Fibroblast of lung (primary cell): ENCODE data around the gene ABAT. TPM values are rescaled to one million over a fixed set of nuclear protein-coding genes. Genes with fewer than 3 reads are reported as not detected.

Experiments
- DNase-seq, 2 donors: peaks; one replicate each; pipeline versions ENCODE4 v3.0.0 to v3.0.0-alpha.2; 2010; ENCODE audit warnings: low read depth in 2 of 2
- H2AFZ ChIP-seq: 2 replicates; pipeline ENCODE4 v1.5.1; 2012; ENCODE audit warnings: low read length, control low read depth, inconsistent platforms
- H3K27ac ChIP-seq: 2 replicates; pipeline ENCODE4 v1.5.1; 2011; ENCODE audit warnings: low read length, control low read depth; ENCODE audit not compliant: insufficient read depth
- H3K27me3 ChIP-seq: 2 replicates; pipeline ENCODE4 v1.5.1; 2011; ENCODE audit warnings: mild to moderate bottlenecking, low read length; ENCODE audit not compliant: control insufficient read depth, insufficient read depth
- H3K36me3 ChIP-seq: 2 replicates; pipeline ENCODE4 v1.5.1; 2011; ENCODE audit warnings: low read length; ENCODE audit not compliant: control insufficient read depth, insufficient read depth
- H3K4me1 ChIP-seq: 2 replicates; pipeline ENCODE4 v1.5.1; 2011; ENCODE audit warnings: low read length; ENCODE audit not compliant: control insufficient read depth, insufficient read depth; ENCODE audit errors: extremely low read depth
- H3K4me2 ChIP-seq: 2 replicates; pipeline ENCODE4 v1.5.1; 2011; ENCODE audit warnings: low read length, control low read depth; ENCODE audit not compliant: insufficient read depth; ENCODE audit errors: extremely low read depth
- H3K4me3 ChIP-seq, 4 experiments: fragments of 200-600 bp in 1 of 4; sonication (generic) in 1 of 4; replicated peaks in 1 of 4; 2 replicates each; pipeline ENCODE4 v1.5.1; 2011 to 2016; ENCODE audit warnings: low read length in 4 of 4, low read depth in 3 of 4, mild to moderate bottlenecking in 3 of 4, control low read depth in 2 of 4, inconsistent platforms in 1 of 4, mixed read lengths in 1 of 4; ENCODE audit not compliant: insufficient read depth in 1 of 4; ENCODE audit errors: control extremely low read depth in 1 of 4
- H3K79me2 ChIP-seq: 2 replicates; pipeline ENCODE4 v1.5.1; 2012; ENCODE audit warnings: mild to moderate bottlenecking, low read length, inconsistent platforms; ENCODE audit not compliant: control insufficient read depth, insufficient read depth
- H3K9ac ChIP-seq: 2 replicates; pipeline ENCODE4 v1.5.1; 2011; ENCODE audit warnings: mild to moderate bottlenecking, low read length, control low read depth; ENCODE audit not compliant: insufficient read depth
- H3K9me3 ChIP-seq: 2 replicates; pipeline ENCODE4 v1.5.1; 2012; ENCODE audit warnings: low read depth, low read length; ENCODE audit not compliant: control insufficient read depth, insufficient read depth
- H4K20me1 ChIP-seq: 2 replicates; pipeline ENCODE4 v1.5.1; 2011; ENCODE audit warnings: low read length; ENCODE audit not compliant: control insufficient read depth, insufficient read depth; ENCODE audit errors: extremely low read depth
- CTCF ChIP-seq, 2 donors: IDR thresholded peaks in 1 of 2; conservative IDR thresholded peaks in 1 of 2; 1 replicate in 1 of 2; 2 replicates in 1 of 2; pipeline ENCODE4 v1.5.1; 2011 to 2012; ENCODE audit warnings: low read length in 2 of 2, control low read depth in 1 of 2, inconsistent platforms in 1 of 2, low read depth in 1 of 2, mild to moderate bottlenecking in 1 of 2
- EZH2 ChIP-seq: IDR thresholded peaks from 2 replicates; pipeline ENCODE4 v1.5.1; 2012; ENCODE audit warnings: low read length, control low read depth, mild to moderate bottlenecking; ENCODE audit errors: missing control alignments
- polyA plus RNA-seq, 2 donors: library from polyadenylated mRNA; depleted of rRNA in 1 of 2; stranded (reverse) in 1 of 2; unstranded in 1 of 2; fragments of >200 nt; gene quantifications; 2 replicates each; pipeline ENCODE4 v1.2.1, GENCODE V29; 2011 to 2012; ENCODE audit warnings: missing spikeins in 1 of 2
- total RNA-seq: library from RNA; depleted of rRNA; stranded (reverse); fragments of >200 nt; gene quantifications from 2 replicates; pipeline ENCODE4 v1.2.1, GENCODE V29; 2014

Gene ABAT
- total and polyA plus RNA-seq, 2 donors (not counting 1 experiment from before 2014, with no cell fraction given): 1.8 TPM

- no peaks in the 10 kb centered on the region for H3K27me3 ChIP-seq
- H4K20me1 ChIP-seq: no peaks in the 10 kb centered on the region
- no peak for TF ChIP-seq CTCF (conservative IDR thresholded peaks at IDR 0.05 in 1 of 2, IDR thresholded peaks at IDR 0.05 in 1 of 2; ENCODE audit: low read depth in 1 of 2, low read length in 2 of 2)
- TF ChIP-seq EZH2: no peak
- no peak overlapping the region for H3K4me3 ChIP-seq
- no peak overlapping the region for H3K27ac ChIP-seq
- no peak overlapping the region for H2AFZ ChIP-seq
- H3K79me2 ChIP-seq: no peaks in the 10 kb centered on the region
- no peak for DNase-seq
- no peaks in the 10 kb centered on the region for H3K9me3 ChIP-seq
- H3K36me3 ChIP-seq: peaks cover 27% of the 10 kb centered on the region
- H3K9ac ChIP-seq: no peak overlapping the region
- H3K4me1 ChIP-seq: no peaks in the 10 kb centered on the region
- H3K4me2 ChIP-seq: no peak overlapping the region
Observed at GRCh38 chr16:8645831-8646230, 28.6 kb upstream of the ABAT start.

GRCh38 chr16:8646326-8647053 lies 27.9 kb upstream of the ABAT start:
- no peaks in the 10 kb centered on the region for H4K20me1 ChIP-seq
- no peak overlapping the region for H3K4me2 ChIP-seq
- H3K4me3 ChIP-seq: no peak overlapping the region
- no peaks in the 10 kb centered on the region for H3K79me2 ChIP-seq
- TF ChIP-seq CTCF (conservative IDR thresholded peaks at IDR 0.05 in 1 of 2, IDR thresholded peaks at IDR 0.05 in 1 of 2; ENCODE audit: low read depth in 1 of 2, low read length in 2 of 2): no peak
- no peak for TF ChIP-seq EZH2
- no peak overlapping the region for H2AFZ ChIP-seq
- no peak overlapping the region for H3K9ac ChIP-seq
- no peak overlapping the region for H3K27ac ChIP-seq
- peaks cover 27% of the 10 kb centered on the region for H3K36me3 ChIP-seq
- no peaks in the 10 kb centered on the region for H3K9me3 ChIP-seq
- DNase-seq: no peak
- no peaks in the 10 kb centered on the region for H3K4me1 ChIP-seq
- H3K27me3 ChIP-seq: no peaks in the 10 kb centered on the region

GRCh38 chr16:8647721-8648318 lies 26.6 kb upstream of the ABAT start:
- Histone ChIP-seq H3K4me2 (no peak overlapping the region), H3K79me2 (no peaks in the 10 kb centered on the region), H3K27ac (no peak overlapping the region), H3K36me3 (peaks cover 22% of the 10 kb centered on the region), H3K4me3 (no peak overlapping the region), H3K27me3 (no peaks in the 10 kb centered on the region), H2AFZ (no peak overlapping the region), H3K4me1 (no peaks in the 10 kb centered on the region), H3K9me3 (no peaks in the 10 kb centered on the region), H3K9ac (no peak overlapping the region), H4K20me1 (no peaks in the 10 kb centered on the region)
- TF ChIP-seq CTCF (conservative IDR thresholded peaks at IDR 0.05 in 1 of 2, IDR thresholded peaks at IDR 0.05 in 1 of 2; ENCODE audit: low read depth in 1 of 2, low read length in 2 of 2) (no peak), EZH2 (no peak)
- DNase-seq: no peak
